C4-2B (cell line): Measurements from ENCODE around the gene MYCBPAP.

Experiments
- ZFX ChIP-seq: fragments of 450-650 bp; IDR thresholded peaks from 2 replicates; pipeline ENCODE4 v1.6.1; 2017
- TF ChIP-seq, protein P1 (sequence below): fragments of 450-650 bp; conservative IDR thresholded peaks from 2 replicates; pipeline ENCODE4 v1.5.1; 2017; ENCODE audit warnings: mild to moderate bottlenecking

DNA sequence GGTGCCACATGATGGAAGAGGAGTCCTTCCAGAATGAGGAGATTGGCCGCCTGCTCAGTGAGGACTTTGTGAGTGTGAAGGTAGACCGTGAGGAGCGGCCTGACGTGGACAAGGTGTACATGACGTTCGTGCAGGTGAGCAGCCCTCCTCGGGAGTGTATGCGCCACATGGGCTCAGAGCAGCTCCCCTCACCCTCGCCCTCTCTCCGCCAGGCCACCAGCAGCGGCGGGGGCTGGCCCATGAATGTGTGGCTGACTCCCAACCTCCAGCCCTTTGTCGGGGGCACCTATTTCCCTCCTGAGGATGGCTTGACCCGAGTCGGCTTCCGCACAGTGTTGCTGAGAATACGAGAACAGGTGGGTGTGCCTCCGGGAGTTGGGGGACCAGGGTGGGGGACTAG is 40.6 kb downstream of the MYCBPAP start:
- TF ChIP-seq, protein P1, sequence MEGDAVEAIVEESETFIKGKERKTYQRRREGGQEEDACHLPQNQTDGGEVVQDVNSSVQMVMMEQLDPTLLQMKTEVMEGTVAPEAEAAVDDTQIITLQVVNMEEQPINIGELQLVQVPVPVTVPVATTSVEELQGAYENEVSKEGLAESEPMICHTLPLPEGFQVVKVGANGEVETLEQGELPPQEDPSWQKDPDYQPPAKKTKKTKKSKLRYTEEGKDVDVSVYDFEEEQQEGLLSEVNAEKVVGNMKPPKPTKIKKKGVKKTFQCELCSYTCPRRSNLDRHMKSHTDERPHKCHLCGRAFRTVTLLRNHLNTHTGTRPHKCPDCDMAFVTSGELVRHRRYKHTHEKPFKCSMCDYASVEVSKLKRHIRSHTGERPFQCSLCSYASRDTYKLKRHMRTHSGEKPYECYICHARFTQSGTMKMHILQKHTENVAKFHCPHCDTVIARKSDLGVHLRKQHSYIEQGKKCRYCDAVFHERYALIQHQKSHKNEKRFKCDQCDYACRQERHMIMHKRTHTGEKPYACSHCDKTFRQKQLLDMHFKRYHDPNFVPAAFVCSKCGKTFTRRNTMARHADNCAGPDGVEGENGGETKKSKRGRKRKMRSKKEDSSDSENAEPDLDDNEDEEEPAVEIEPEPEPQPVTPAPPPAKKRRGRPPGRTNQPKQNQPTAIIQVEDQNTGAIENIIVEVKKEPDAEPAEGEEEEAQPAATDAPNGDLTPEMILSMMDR = no peak
- TF ChIP-seq ZFX = no peak
